ENCODE results near the gene RIMS4.

GRCh38 chr20:44776980-44777379 lies 33.4 kb downstream of the RIMS4 start:
- TF ChIP-seq CTCF (IDR thresholded peaks at IDR 0.05) = no peak
- TF ChIP-seq EZH2 (IDR thresholded peaks at IDR 0.05; ENCODE audit: borderline replicate concordance, insufficient read depth, low read depth, low read length, poor library complexity, severe bottlenecking) = no peak

Measured in B cell (primary cell).